CD8-positive, alpha-beta memory T cell (primary cell): ENCODE results near the gene CPNE5. TPM values are rescaled to one million over a fixed set of nuclear protein-coding genes. Genes with fewer than 3 reads are reported as not detected.

Source experiments
- CTCF ChIA-PET: fragments of 350-600 bp; sonication (Branson Sonifier 250); formaldehyde crosslinking; loops from one replicate; lab custom pipeline; 2021; ENCODE audit warnings: antibody characterized with exemption; lab: Charles Lee
- POLR2A ChIA-PET: fragments of 350-600 bp; sonication (Branson Sonifier 250); formaldehyde crosslinking; loops from one replicate; lab custom pipeline; 2021; ENCODE audit warnings: antibody characterized with exemption; lab: Charles Lee
- DNase-seq, 5 donors: peaks; one replicate each; pipeline versions ENCODE4 v3.0.0 to v3.0.0-alpha.2; 2020 to 2022; ENCODE audit warnings: mixed read lengths in 1 of 5
- H3K27ac ChIP-seq: one replicate; pipeline ENCODE4 v1.7.0; 2013; ENCODE audit warnings: low read depth, mild to moderate bottlenecking, low read length, moderate library complexity
- H3K27me3 ChIP-seq: 2 replicates; pipeline ENCODE4 v1.7.0; 2013; ENCODE audit warnings: low read length, mild to moderate bottlenecking; ENCODE audit not compliant: insufficient read depth, poor library complexity, severe bottlenecking
- H3K36me3 ChIP-seq: 2 replicates; pipeline ENCODE4 v1.7.0; 2013; ENCODE audit warnings: mild to moderate bottlenecking, low read length, moderate library complexity; ENCODE audit not compliant: insufficient read depth
- H3K4me1 ChIP-seq: 2 replicates; pipeline ENCODE4 v1.7.0; 2013; ENCODE audit warnings: mild to moderate bottlenecking, low read length, moderate library complexity; ENCODE audit not compliant: insufficient read depth
- H3K4me3 ChIP-seq: 2 replicates; pipeline ENCODE4 v1.7.0; 2013; ENCODE audit warnings: mild to moderate bottlenecking, low read length
- H3K9me3 ChIP-seq: 2 replicates; pipeline ENCODE4 v1.7.0; 2013; ENCODE audit warnings: mild to moderate bottlenecking, low read length
- H3K27ac Mint-ChIP-seq, 8 donors: one replicate each; pipeline ENCODE4 v1.8.0; 2020 to 2021; ENCODE audit warnings: mixed read lengths in 8 of 8, mild to moderate bottlenecking in 6 of 8, inconsistent platforms in 3 of 8, moderate library complexity in 3 of 8
- H3K27me3 Mint-ChIP-seq, 2 donors: one replicate each; pipeline ENCODE4 v1.8.0; 2020 to 2021; ENCODE audit warnings: mixed read lengths in 2 of 2, mild to moderate bottlenecking in 1 of 2, moderate library complexity in 1 of 2
- H3K36me3 Mint-ChIP-seq, 3 donors: one replicate each; pipeline ENCODE4 v1.8.0; 2020 to 2021; ENCODE audit warnings: mixed read lengths in 3 of 3, inconsistent platforms in 1 of 3, mild to moderate bottlenecking in 1 of 3
- H3K4me1 Mint-ChIP-seq, 3 donors: one replicate each; pipeline ENCODE4 v1.8.0; 2020 to 2021; ENCODE audit warnings: mixed read lengths in 3 of 3, inconsistent platforms in 1 of 3, mild to moderate bottlenecking in 1 of 3
- H3K4me3 Mint-ChIP-seq, 7 donors: one replicate each; pipeline ENCODE4 v1.8.0; 2020 to 2021; ENCODE audit warnings: mixed read lengths in 7 of 7, mild to moderate bottlenecking in 6 of 7, moderate library complexity in 4 of 7, inconsistent platforms in 2 of 7
- H3K9me3 Mint-ChIP-seq, 5 donors: one replicate each; pipeline ENCODE4 v1.8.0; 2020 to 2022; ENCODE audit warnings: mixed read lengths in 5 of 5, mild to moderate bottlenecking in 3 of 5, moderate library complexity in 2 of 5, inconsistent platforms in 1 of 5
- polyA plus RNA-seq: library from polyadenylated mRNA; unstranded; fragments of 300-500 nt; fragmentation: Illumina TruSeq; gene quantifications from one replicate; pipeline ENCODE4 v1.2.3, GENCODE V29; 2021
- total RNA-seq, 2 experiments: library from RNA; stranded (reverse); gene quantifications; one replicate each; pipeline ENCODE4 v1.2.3, GENCODE V29; 2021

The CPNE5 gene
- total and polyA plus RNA-seq, 3 experiments from 2014 or later: 0.29 to 0.59 (median 0.44) TPM

DNA sequence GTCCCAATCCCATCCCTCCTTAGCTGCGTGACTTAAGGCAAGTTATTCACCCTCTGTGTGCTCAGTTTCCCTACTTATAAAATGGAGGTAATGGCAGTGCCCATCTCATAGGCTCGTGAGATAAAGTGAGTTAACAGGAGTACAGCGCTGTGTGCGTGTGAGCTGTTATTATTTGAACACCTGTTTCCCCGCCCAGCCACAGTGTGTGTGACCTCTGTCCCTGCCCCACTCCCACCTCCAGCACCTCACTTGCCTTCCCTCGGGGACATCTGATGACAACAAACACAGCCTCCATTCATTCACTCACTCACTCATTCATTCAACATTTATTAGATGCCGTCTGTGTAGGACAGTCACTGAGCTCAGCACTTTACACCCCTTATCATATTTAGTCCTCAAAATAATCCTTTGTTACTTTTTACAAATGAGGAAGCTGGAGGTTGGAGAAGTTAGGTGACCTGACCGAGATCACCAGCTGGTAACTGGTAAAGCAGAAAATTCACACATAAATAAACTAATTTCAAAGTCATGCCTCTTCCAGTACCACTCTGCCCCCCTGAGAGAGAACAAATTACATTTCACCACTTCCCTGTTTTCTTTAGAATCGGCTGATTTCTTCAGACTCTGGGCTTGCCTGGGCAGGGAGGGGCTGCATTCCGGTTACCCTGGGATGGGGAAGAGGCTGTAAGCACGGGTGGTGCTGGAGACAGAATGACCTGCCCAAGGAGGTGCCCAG lies 58.6 kb downstream of the CPNE5 start:
- Histone ChIP-seq H3K36me3 (no peaks in the 10 kb centered on the region), H3K9me3 (no peaks in the 10 kb centered on the region), H3K27ac (no peak overlapping the region), H3K27me3 (peaks cover 4% of the 10 kb centered on the region), H3K4me3 (no peak overlapping the region), H3K4me1 (peaks cover 4% of the 10 kb centered on the region)
- ChIA-PET CTCF (interaction anchor here (1.1 to 6.5 kb wide), 4 partner anchors 11 to 21 kb away, joined by 3 to 70 read pairs (median 8); no protein-coding TSS in a partner anchor), POLR2A (no interaction called here)
- Mint-ChIP-seq H3K9me3 (no peaks in the 10 kb centered on the region), H3K27ac (peak overlapping the region in 2 of 8 donors; percentile 48 to 51), H3K36me3 (no peaks in the 10 kb centered on the region), H3K4me3 (no peak overlapping the region), H3K4me1 (peaks cover 4 to 8% (median 4%) of the 10 kb centered on the region in 3 donors), H3K27me3 (peaks cover 0 to 4% of the 10 kb centered on the region in 2 donors)
- no peak for DNase-seq

DNA sequence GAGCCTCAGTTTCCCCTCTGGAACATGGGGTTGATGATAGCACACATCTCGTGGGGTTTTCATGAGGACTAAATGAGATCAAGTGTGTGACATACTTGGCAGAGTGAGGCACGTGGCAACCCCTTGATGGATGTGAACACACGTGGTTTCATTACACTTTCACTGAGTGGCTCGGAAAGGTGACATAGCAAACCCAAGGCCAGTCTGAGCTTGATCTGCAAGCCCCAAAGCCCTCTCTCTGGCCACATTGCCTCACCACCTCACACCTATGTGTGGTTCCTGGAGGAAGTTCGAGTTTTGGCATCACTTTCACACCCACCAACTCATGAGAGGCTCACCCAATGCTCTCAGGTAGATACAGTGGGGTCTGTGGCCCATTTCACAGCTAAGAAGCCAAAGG lies 60.0 kb downstream of the CPNE5 start:
- Histone ChIP-seq H3K27me3 (peaks cover 4% of the 10 kb centered on the region), H3K4me1 (peaks cover 4% of the 10 kb centered on the region), H3K36me3 (no peaks in the 10 kb centered on the region), H3K9me3 (no peaks in the 10 kb centered on the region), H3K4me3 (no peak overlapping the region), H3K27ac (no peak overlapping the region)
- Mint-ChIP-seq H3K9me3 (no peaks in the 10 kb centered on the region), H3K27ac (peak overlapping the region in 2 of 8 donors; percentile 43 to 78), H3K36me3 (no peaks in the 10 kb centered on the region), H3K4me1 (peaks cover 4 to 8% (median 4%) of the 10 kb centered on the region in 3 donors), H3K4me3 (no peak overlapping the region), H3K27me3 (peaks cover 0 to 4% of the 10 kb centered on the region in 2 donors)
- POLR2A ChIA-PET: no interaction called here
- DNase-seq: peak in 2 of 5 donors; percentile 16 to 25
- CTCF ChIA-PET: interaction anchor here (1.2 to 6.5 kb wide), 3 partner anchors 12 to 20 kb away, joined by 3 to 70 read pairs (median 14); no protein-coding TSS in a partner anchor

DNA sequence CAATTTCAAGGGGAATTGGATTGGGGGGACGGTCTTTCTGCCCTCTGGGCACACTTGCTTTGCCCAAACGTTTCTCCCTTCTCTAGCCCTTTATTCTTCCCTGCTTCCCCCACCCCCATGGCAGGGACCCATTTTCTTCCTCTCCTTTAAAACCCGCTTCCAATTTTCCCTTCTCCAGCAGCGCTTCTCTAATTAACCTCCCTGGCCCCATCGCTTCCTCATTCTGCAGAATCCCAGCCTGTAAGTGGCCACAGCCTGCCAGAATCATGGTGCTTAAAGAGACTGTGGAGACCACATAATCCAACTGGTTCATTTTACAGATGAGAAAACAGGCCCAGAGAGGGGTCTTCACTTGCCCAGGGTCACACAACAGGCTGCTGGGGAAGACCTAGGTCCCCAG lies 61.4 kb downstream of the CPNE5 start:
- Mint-ChIP-seq H3K27me3 (peaks cover 0 to 4% of the 10 kb centered on the region in 2 donors), H3K27ac (no peak overlapping the region), H3K4me3 (no peak overlapping the region), H3K9me3 (no peaks in the 10 kb centered on the region), H3K4me1 (peaks cover 4 to 8% (median 4%) of the 10 kb centered on the region in 3 donors), H3K36me3 (no peaks in the 10 kb centered on the region)
- ChIA-PET POLR2A (no interaction called here), CTCF (interaction anchor here (6.5 kb wide), 1 partner anchor 11 kb away, joined by 70 read pairs; no protein-coding TSS in a partner anchor)
- Histone ChIP-seq H3K4me3 (no peak overlapping the region), H3K27ac (no peak overlapping the region), H3K27me3 (peaks cover 4% of the 10 kb centered on the region), H3K4me1 (peaks cover 4% of the 10 kb centered on the region), H3K36me3 (no peaks in the 10 kb centered on the region), H3K9me3 (no peaks in the 10 kb centered on the region)
- DNase-seq: no peak

DNA sequence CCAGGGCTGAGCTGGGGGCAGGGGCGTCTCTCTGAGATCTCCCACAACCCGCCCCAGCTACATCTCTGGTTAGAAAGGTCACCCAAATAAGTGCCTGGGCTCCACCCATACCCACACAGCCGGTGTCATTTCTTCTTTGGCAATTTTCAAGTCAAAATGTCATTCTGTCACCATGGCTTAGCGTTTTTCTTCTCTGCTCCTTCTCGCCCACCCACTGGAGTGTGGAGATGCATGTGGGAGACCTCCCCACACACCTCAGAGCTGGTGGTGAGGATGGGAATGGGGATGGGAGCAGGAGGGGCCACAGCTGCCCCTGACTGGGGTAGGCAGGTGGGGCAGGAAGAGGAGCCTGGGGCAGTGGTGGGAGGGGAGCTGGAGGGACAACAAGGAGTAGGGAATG lies 63.1 kb downstream of the CPNE5 start:
- H3K9me3 ChIP-seq: no peaks in the 10 kb centered on the region
- H3K4me3 ChIP-seq: no peak overlapping the region
- ChIA-PET CTCF (interaction anchor here (1.7 to 2.8 kb wide), 2 partner anchors 10 to 16 kb away, joined by 3 to 8 read pairs; no protein-coding TSS in a partner anchor), POLR2A (no interaction called here)
- Mint-ChIP-seq H3K9me3 (no peaks in the 10 kb centered on the region), H3K36me3 (no peaks in the 10 kb centered on the region), H3K4me3 (no peak overlapping the region), H3K27ac (no peak overlapping the region), H3K27me3 (peaks cover 0 to 4% of the 10 kb centered on the region in 2 donors), H3K4me1 (peaks cover 5 to 14% (median 6%) of the 10 kb centered on the region in 3 donors)
- H3K27me3 ChIP-seq: peaks cover 4% of the 10 kb centered on the region
- no peaks in the 10 kb centered on the region for H3K36me3 ChIP-seq
- no peak overlapping the region for H3K27ac ChIP-seq
- peaks cover 4% of the 10 kb centered on the region for H3K4me1 ChIP-seq
- no peak for DNase-seq

DNA sequence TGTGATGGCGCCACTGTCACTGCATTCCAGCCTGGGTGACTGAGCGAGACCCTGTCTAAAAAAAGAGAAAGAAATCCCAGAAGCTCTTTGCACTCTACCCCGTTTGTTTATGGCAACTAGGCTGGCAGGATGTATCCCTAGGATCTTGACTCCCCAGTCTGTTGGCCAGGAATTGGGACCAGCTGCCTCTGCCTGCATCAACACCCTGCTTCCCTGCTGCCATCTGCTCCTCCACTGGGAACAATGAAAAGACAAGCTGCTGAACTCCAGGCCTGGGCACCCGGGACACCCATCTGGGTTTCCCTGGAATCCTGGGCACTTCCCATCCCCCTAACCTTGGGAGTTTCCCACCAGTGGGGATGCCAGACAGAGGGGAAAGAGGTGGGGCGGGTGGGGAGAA lies 64.9 kb downstream of the CPNE5 start:
- Mint-ChIP-seq H3K27me3 (no peaks in the 10 kb centered on the region), H3K36me3 (no peaks in the 10 kb centered on the region), H3K9me3 (no peaks in the 10 kb centered on the region), H3K4me1 (peaks cover 23 to 28% (median 25%) of the 10 kb centered on the region in 3 donors), H3K4me3 (no peak overlapping the region), H3K27ac (peak overlapping the region in 1 of 8 donors; percentile 83)
- no peaks in the 10 kb centered on the region for H3K9me3 ChIP-seq
- peaks cover 20% of the 10 kb centered on the region for H3K4me1 ChIP-seq
- no peak overlapping the region for H3K27ac ChIP-seq
- H3K27me3 ChIP-seq: peaks cover 4% of the 10 kb centered on the region
- ChIA-PET POLR2A (no interaction called here), CTCF (no interaction called here)
- DNase-seq: no peak
- H3K36me3 ChIP-seq: no peaks in the 10 kb centered on the region
- no peak overlapping the region for H3K4me3 ChIP-seq

DNA sequence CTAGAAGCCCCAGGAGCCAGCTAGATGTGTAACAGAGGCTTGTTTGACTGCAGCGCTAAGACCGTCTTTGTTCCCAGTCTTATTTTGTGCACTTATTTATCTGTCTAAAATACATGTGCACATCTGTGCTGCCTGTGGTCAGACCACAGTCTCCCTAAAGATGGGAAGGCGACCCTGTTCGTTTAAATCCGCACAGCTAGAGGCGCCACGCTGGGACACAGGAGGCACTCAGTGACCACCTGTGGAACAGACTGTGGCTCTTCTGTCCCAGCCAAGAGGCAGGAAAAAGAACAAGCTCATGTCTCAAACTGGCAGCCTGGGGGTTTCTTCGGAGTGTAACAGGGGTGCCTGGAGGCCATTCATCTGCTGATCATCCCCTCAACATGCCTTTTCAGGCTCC lies 66.8 kb downstream of the CPNE5 start:
- H3K4me1 ChIP-seq: peaks cover 37% of the 10 kb centered on the region
- ChIA-PET CTCF (interaction anchor here (1.2 to 1.7 kb wide), 2 partner anchors 13 to 15 kb away, joined by 3 to 4 read pairs; no protein-coding TSS in a partner anchor), POLR2A (no interaction called here)
- H3K27me3 ChIP-seq: no peaks in the 10 kb centered on the region
- H3K4me1 Mint-ChIP-seq: peaks cover 31 to 39% (median 34%) of the 10 kb centered on the region in 3 donors
- H3K4me3 Mint-ChIP-seq: no peak overlapping the region
- no peaks in the 10 kb centered on the region for H3K36me3 ChIP-seq
- no peaks in the 10 kb centered on the region for H3K36me3 Mint-ChIP-seq
- H3K27ac Mint-ChIP-seq: peak overlapping the region in 5 of 8 donors; percentile 5 to 96 (median 66)
- H3K9me3 ChIP-seq: no peaks in the 10 kb centered on the region
- H3K4me3 ChIP-seq: no peak overlapping the region
- H3K9me3 Mint-ChIP-seq: no peaks in the 10 kb centered on the region
- H3K27ac ChIP-seq: no peak overlapping the region
- no peak for DNase-seq
- no peaks in the 10 kb centered on the region for H3K27me3 Mint-ChIP-seq

DNA sequence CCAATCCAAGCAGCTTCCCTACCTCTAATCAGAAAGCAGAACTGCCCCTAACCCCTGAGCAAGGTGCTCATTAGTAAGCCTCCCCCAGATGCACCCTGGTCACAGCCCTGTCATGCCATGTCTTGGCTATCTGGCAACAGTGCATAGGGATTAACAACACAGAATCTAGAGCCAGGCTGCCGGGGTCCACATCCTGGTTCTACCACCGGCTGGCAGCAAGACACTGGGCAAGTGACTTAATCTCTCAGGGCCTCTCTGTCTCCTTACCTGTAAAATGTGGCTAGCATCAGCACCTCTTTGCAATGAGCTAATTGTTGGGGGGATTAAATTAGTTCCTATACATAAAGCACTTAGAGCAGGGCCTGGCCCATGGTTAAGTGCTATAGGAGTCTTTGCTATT lies 68.1 kb downstream of the CPNE5 start:
- Mint-ChIP-seq H3K27ac (peak overlapping the region; percentile 84 to 96 (median 93)), H3K36me3 (no peaks in the 10 kb centered on the region), H3K9me3 (no peaks in the 10 kb centered on the region), H3K4me3 (peak overlapping the region in 2 of 7 donors; percentile 26 to 79), H3K27me3 (no peaks in the 10 kb centered on the region), H3K4me1 (peaks cover 34 to 41% (median 37%) of the 10 kb centered on the region in 3 donors)
- DNase-seq: no peak
- ChIA-PET CTCF (interaction anchor here (1.0 to 8.1 kb wide), 3 partner anchors 10 to 247 kb away, joined by 3 to 70 read pairs (median 43); no protein-coding TSS in a partner anchor), POLR2A (no interaction called here)
- no peaks in the 10 kb centered on the region for H3K9me3 ChIP-seq
- H3K4me3 ChIP-seq: no peak overlapping the region
- peaks cover 40% of the 10 kb centered on the region for H3K4me1 ChIP-seq
- H3K36me3 ChIP-seq: no peaks in the 10 kb centered on the region
- H3K27me3 ChIP-seq: no peaks in the 10 kb centered on the region
- H3K27ac ChIP-seq: no peak overlapping the region
